Measurements from ENCODE around the gene MAT2A.
A peak's percentile ranks its signal among the peaks of the same experiment; 100 is the strongest.
"Not testable (repeated sequence)": the region's sequence is repeated elsewhere in the genome, so short reads cannot be mapped to it uniquely, and the experiment has no call there.

MAT2A gene

DNA sequence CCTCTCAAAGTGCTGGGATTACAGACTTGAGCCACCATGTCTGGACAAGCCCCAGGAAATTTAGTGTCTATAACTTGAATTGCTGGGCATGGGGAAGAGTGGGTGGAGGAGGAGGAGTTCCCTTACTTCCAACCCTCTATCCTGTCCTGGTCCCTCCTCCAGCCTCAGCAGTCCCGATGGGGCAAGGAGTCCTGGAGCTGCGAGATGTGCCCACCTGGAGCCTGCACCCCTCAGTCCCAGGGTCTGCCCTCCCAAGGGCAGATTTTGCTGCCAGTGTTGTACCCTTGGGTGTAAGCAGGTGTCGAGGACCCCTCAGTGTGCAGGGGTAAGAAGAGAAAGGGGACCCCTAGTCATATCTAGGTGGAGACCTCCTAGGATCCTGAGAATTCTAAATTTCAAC is 41.2 kb downstream of the MAT2A start:
- no peak for DNase-seq

DNA sequence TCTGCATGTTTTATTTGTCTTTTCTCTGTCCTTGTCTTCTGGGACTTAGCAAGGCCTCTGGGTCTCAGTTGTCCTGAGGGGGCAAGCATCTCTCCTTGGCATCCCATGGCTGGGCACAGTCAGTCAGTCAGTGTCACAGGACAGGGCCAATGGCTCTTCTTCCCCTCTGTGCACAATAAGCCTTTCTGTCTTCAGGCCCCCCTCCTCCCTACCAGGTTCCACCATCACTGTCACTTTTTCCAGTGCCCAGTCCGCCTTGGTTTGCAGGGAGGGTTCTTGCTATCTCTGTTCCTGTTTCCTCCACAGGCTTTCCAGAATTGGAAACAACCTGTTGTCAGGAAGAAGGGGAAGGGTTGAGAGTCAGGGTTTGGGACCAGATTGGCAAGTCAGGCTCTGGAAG is 43.5 kb downstream of the MAT2A start:
- DNase-seq, result no peak

DNA sequence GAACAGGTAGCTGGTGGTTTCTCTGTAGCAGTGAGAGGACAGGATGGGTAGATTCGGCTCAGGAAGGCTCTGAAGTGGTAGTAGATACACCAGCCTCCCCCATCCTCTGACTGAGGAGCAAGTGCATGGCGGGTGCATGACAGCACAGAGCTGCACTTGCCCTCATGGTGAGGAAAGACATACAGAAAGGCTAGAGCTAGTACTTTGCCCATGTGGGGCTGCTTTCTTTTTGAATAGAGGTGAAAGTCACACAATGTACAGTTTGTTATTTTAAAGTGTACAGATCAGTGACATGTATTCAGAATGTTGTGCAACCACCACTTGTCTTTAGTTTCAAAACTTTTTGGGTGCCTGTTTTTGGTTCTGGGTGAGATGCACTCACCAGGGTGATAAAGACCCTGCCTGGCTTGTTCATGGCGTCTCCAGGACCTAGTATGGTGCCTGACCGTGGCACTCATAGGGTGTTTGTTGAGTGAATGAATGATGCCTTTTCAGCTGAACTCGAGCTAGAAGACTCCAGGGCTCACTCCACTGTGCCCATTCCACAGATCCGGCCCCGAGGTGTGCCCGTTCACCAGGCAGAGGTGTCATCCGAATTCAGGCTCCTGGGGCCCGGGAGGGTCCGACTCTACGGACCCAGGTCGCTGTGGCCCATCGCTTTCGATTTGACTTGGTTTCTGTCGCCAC is 44.8 kb downstream of the MAT2A start:
- DNase-seq, result peak; percentile 58

DNA sequence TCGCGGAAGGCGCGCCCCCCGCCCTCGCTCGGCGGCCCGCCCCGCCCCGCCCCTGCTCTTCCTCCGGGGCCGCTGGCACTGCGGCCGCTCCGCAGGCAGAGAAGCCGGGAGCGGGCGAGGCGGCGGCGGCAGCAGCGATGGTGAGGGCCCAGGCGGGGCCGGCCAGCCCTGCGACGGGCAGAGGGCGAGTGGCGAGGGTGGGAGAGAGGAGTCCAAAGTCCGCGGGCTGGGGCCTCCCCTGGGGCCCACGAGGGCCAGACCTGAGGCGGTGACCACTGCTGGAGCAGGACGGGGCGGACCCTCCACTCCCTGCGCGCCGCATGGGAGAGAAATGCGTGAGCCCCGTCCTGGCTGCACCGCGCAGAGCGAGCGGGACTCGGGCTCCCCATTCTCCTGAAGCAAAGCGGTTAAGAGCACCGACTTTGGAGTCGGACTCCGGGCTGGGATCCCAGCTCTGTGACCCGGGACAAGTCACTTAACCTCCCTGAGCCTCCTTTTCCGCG is 45.4 kb downstream of the MAT2A start, which contains the start of gene VAMP5:
TSS of gene VAMP5 (plus strand) at position 78 of the 503 bp plus-strand sequence. CDS start at position 138, 60 bp downstream.
- no peak for DNase-seq

DNA sequence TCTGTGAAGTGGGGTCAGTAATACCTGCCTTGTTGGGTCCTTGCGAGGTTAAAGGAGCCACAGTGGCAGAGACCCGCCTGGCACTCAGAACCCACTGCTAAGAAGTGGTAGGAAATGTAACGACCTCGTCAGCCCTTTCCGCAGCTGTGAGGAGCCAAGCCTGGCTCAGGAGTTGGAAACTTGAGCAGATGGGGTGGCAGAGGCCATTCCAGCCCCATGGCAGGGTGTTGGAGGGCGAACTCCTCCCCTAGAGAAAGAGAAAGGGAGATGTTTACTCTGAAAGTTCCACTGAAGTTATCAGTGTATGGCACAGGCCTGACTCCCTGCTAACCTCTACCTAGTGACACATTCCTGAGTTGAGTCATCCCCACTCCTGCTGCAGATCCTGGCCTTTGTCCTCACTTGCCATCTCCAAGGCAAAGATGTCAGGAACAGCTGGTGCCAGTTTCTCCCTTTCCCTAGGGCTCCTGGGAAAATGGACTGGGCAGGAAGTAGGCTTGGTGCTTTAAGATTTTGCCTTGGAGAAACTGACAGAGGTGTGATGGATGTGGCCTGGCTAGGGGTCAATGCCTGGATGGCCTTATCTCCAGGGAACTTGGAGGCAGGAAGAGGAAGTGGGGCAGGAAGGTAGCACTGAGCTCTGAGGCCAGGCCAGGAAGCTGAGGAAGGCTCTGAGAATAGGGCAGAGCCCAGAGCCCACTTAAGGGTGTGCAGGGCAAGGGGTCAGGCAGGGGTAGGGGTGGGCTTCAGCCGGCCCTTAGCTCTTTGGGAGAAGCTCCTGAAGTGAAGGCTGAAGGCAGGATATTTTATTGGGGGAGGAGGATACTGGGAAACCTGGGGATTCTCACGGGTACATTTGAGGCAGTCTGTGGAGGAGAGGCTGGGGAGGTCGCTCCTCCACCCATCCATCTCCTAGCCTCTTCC is 46.2 kb downstream of the MAT2A start:
- peak; percentile 22 for DNase-seq

DNA sequence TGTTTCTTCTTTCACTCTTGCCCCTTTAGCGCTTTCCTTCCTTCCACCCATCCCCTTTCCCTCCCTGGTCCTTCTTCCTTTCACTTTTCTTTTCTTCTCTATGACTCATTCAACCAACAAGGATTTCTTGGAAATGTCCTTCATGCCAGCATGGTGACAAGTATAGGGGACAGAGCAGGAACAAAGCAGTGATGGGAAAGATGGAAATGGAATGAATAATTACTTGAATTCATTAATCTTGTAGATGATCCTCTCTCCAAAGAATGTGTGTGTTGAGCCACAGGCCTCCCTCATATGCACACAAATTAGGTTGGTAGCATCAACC is 46.8 kb downstream of the MAT2A start:
- DNase-seq, result no peak

DNA sequence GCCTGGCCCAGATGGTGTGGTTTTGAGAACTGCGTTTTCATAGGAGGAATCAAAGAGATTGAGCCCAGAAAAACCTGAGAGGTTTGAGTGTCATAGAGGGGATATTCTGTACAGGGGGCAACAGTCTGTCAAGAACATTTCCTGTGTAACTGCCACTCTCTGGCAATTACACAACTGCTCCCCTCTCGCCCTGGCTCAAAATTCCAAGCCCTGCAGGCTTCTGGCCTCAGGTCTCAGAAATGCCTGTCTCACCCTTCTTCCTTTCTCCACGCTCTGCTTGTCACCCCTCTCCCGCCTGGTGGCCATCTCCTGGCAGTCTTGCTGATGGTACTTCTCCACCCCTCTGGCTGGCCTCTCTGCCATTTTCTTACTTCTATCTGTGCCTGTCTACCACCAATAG is 49.3 kb downstream of the MAT2A start:
- DNase-seq, result no peak

DNA sequence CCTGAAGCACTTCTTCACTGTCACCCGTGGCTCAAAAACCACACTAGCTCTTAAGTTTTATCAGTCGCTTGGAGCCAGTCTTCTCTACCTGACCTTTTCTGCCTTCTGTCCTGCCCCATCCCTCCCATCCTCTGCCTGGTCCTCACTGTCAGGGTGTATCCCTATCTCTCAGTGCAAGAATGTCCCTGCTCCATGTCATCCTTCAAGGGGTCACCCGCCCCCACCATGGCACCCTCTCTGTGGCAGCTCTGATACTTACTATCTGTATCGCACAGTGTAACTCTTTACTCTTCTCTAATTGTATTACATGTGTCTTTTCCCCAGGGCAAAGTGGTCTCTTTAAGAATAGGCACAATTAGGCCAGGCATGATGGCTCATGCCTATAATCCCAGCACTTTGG is 49.7 kb downstream of the MAT2A start:
- DNase-seq, result no peak

DNA sequence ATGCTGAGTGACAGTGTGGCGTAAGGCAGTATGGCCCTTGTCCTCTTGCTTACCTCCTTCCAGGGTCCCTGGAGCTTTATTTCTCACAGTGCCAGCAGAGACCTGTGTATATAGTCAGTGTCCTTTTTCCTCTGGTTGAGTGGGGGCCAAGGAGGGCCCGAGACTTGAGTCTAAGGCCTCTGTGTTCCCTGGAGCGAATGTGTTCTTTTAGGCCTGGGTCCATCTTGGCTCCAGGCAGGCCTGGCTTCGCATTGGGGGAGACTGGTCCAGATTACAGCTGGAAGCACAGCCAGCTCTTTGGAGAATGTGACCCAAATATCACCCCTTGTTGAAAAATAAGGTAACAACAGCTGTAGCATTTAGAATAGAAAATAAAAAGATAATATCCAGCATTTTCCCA is 50.2 kb downstream of the MAT2A start:
- DNase-seq, result no peak

DNA sequence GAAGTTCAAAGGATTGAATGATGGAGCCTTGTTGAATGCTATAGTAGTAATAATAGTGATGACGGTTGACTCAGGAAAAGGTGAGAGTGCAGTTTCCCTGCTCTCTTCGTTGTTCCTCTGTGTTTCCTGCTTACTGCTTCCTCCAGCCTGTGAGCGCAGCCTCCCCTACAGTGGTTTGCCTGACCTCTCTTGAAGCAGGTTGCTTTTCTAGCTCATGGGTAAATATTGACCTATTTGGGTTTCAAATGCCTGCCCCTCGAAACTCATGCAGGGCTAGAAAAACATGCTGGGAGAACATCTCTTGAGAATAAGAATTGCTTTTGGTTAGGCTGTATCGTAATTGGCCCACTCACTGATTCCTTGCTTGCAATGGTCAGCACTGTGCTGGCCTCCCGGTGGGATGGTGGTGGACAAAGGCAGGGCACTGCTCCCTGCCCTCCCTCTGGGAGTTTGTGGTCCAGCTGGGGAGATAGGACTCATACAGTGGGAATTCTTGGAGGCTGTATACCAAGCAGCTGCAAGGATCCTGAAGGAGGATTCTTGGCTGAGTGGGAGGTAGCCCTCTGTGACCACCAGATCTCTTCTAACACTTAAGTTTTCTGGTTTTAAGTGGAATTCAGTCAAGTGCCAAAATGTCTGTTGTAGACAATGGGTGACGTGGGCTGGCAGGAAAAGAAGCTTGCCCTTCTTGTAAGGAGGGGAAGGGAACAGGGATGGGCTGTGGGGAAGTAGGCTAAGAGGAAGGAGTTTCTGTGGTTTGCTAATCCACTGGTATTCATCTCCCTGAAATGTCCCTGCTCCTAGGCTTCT is 51.2 kb downstream of the MAT2A start:
- no peak for DNase-seq

DNA sequence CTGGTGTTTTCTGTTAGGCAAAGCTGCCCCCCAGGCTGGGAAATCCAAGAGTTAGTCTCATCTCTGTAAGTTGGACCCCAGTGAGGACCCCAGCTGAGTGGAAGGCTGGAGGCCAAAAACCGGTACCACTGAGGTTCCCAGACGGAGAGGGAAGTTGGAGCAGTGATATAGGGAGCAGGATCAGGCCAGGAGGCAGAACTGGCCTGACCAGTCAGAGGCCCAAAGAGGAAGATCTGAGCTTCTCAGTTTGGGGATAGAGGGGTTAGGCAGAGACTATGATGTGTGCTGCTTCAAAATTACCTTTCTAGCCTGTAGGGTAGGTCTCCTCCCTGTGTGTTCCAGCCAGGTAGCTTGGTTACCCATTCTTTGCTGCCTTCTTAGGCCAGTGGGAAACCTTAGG is 52.0 kb downstream of the MAT2A start:
- no peak for DNase-seq

DNA sequence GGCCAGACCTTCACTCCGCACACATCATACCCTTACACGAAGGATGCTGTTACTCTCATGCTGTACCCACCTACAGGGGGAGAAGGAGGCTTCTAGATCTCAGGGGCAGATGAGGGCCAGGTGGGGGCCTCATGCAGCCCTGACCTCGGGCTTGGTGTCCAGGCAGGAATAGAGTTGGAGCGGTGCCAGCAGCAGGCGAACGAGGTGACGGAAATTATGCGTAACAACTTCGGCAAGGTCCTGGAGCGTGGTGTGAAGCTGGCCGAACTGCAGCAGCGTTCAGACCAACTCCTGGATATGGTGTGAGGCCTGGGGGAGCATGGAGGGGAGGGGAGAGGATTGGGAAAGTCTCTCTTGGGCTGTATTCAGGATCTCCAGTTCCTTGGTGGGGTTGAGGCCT is 52.6 kb downstream of the MAT2A start:
- no peak for DNase-seq

DNA sequence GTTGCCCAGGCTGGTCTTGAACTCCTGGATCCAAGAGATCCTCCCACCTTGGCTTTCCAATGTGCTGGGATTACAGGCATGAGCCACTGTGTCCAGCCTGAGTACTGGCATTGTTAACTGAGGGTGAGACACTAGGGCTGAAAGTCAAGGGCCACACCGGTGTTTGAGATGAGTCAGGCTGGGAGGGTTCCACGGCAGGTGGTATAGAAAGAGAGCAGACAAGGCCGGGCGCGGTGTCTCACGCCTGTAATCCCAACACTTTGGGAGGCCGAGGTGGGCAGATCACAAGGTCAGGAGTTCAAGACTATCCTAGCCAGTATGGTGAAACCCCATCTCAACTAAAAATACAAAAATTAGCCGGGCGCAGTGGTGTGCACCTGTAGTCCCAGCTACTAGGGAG is 53.3 kb downstream of the MAT2A start:
- DNase-seq, result not testable (repeated sequence)

DNA sequence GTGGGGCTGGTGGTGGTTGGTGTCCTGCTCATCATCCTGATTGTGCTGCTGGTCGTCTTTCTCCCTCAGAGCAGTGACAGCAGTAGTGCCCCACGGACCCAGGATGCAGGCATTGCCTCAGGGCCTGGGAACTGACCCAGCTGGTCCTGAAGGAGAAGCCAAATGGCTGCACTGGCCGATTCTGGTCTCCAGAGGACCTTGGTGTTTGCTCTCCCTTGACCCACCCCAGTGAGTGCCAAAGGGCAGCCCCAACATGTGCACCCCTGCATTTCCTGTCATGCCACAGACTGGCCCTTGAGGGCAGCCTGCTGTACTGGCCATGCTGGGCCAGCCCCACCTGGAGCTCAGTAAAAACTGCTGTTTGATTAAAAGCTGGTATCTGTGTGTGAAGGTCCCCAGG is 54.1 kb downstream of the MAT2A start:
- DNase-seq, result no peak

Data from CD4-positive, alpha-beta T cell treated with Interleukin-17A for 1 hour (primary cell).